Erythroblast (primary cell): ENCODE results near the gene C22orf23.

ENCODE experiments used
- GATA1 ChIP-seq: IDR thresholded peaks from 2 replicates; pipeline ENCODE4 v1.6.1; 2011; ENCODE audit warnings: low read depth, mild to moderate bottlenecking, control low read depth, low read length, moderate library complexity
- POLR2A ChIP-seq: IDR thresholded peaks from 2 replicates; pipeline ENCODE4 v1.6.1; 2011; ENCODE audit warnings: mild to moderate bottlenecking, low read length

GRCh38 chr22:37951305-37951704, 2.1 kb downstream of the C22orf23 start:
- TF ChIP-seq POLR2A (no peak), GATA1 (no peak)
